ENCODE results near the gene KIF4A. TPM values are rescaled to one million over a fixed set of nuclear protein-coding genes. Genes with fewer than 3 reads are reported as not detected.

Gene KIF4A
- total and polyA plus RNA-seq, 10 of the 15 experiments (the other 5 are each of a cell fraction or from before 2014, with no cell fraction given): 10.8 to 28.8 (median 22.5) TPM

- TF ChIP-seq ELK1 (IDR thresholded peaks at IDR 0.05; ENCODE audit: low read depth, low read length) (no peak), REST (IDR thresholded peaks at IDR 0.05; ENCODE audit: low read depth, low read length) (no peak), EP300 (IDR thresholded peaks at IDR 0.05; ENCODE audit: borderline replicate concordance in 1 of 2, control insufficient read depth in 1 of 2, low read depth in 2 of 2, low read length in 2 of 2) (no peak), SMARCA5 (IDR thresholded peaks at IDR 0.05) (peak; percentile 61; the same call in 1 of the 2 replicates), RCOR1 (conservative IDR thresholded peaks at IDR 0.05; ENCODE audit: low read depth, low read length) (no peak), KAT2A (conservative IDR thresholded peaks at IDR 0.05; ENCODE audit: control insufficient read depth, low read depth, low read length) (no peak), IRF3 (IDR thresholded peaks at IDR 0.05) (no peak), YY1 (IDR thresholded peaks at IDR 0.05; ENCODE audit: low read depth, low read length) (no peak), NFYB (IDR thresholded peaks at IDR 0.05; ENCODE audit: insufficient read depth, low read depth, low read length) (no peak), ESRRA (IDR thresholded peaks at IDR 0.05; ENCODE audit: low read length) (no peak), PBX3 (IDR thresholded peaks at IDR 0.05; ENCODE audit: insufficient replicate concordance, low read depth, low read length) (no peak), BHLHE40 (IDR thresholded peaks at IDR 0.05; ENCODE audit: borderline replicate concordance in 1 of 2, low read depth in 2 of 2, low read length in 1 of 2) (0 out of 4 replicates have a peak, but pooled peaks of 1 of the 2 experiments have one; percentile 25), ZNF592 (IDR thresholded peaks at IDR 0.05) (no peak), IKZF1 (conservative IDR thresholded peaks at IDR 0.05) (peak; percentile 26), ZNF622 (IDR thresholded peaks at IDR 0.05) (no peak), ZNF207 (IDR thresholded peaks at IDR 0.05; ENCODE audit: borderline replicate concordance) (no peak)
Observed at GRCh38 chrX:70433848-70434351, 144.0 kb downstream of the KIF4A start (continued).

Data from GM12878 (cell line).